Measurements from ENCODE around the gene UTP3.
"Not testable (repeated sequence)": the region's sequence is repeated elsewhere in the genome, so short reads cannot be mapped to it uniquely, and the experiment has no call there.

UTP3 gene

GRCh38 chr4:70687821-70688794 is at the start of gene UTP3:
UTP3 (plus strand) TSS chr4:70688532; CDS start chr4:70688678, 146 bp downstream.
- peak; percentile 100 for DNase-seq (ENCODE audit: low read depth, low spot score)
- peak; percentile 98 for TF ChIP-seq CTCF (IDR thresholded peaks at IDR 0.05; ENCODE audit: low read depth, low read length)
- H3K4me3 ChIP-seq (ENCODE audit: low read depth, low read length): peak within 1 kb of the TSS; percentile 92
- in situ Hi-C loops (cut with HindIII; ENCODE audit: low sequenced_read_pairs): no loop called here

GRCh38 chr4:70640192-70640591 is 48.1 kb upstream of the UTP3 start:
- DNase-seq (ENCODE audit: low read depth, low spot score): no peak
- in situ Hi-C loops (cut with HindIII; ENCODE audit: low sequenced_read_pairs): no loop called here
- no peak for TF ChIP-seq CTCF (IDR thresholded peaks at IDR 0.05; ENCODE audit: low read depth, low read length)
- no peak overlapping the region for H3K4me3 ChIP-seq (ENCODE audit: low read depth, low read length)

GRCh38 chr4:70650741-70651140 is 37.6 kb upstream of the UTP3 start:
- in situ Hi-C loops (cut with HindIII; ENCODE audit: low sequenced_read_pairs); H3K4me3 ChIP-seq (ENCODE audit: low read depth, low read length); DNase-seq (ENCODE audit: low read depth, low spot score): not testable (repeated sequence)

GRCh38 chr4:70651864-70652506 is 36.3 kb upstream of the UTP3 start:
- peak; percentile 52 for DNase-seq (ENCODE audit: low read depth, low spot score)
- no peak overlapping the region for H3K4me3 ChIP-seq (ENCODE audit: low read depth, low read length)
- in situ Hi-C loops (cut with HindIII; ENCODE audit: low sequenced_read_pairs): no loop called here
- TF ChIP-seq CTCF (IDR thresholded peaks at IDR 0.05; ENCODE audit: low read depth, low read length): peak; percentile 41

- in situ Hi-C loops (cut with HindIII; ENCODE audit: low sequenced_read_pairs): no loop called here
- TF ChIP-seq CTCF (IDR thresholded peaks at IDR 0.05; ENCODE audit: low read depth, low read length): no peak
- no peak for DNase-seq (ENCODE audit: low read depth, low spot score)
- no peak overlapping the region for H3K4me3 ChIP-seq (ENCODE audit: low read depth, low read length)
Observed at GRCh38 chr4:70654605-70655011, 33.7 kb upstream of the UTP3 start.

- DNase-seq (ENCODE audit: low read depth, low spot score): no peak
- no peak overlapping the region for H3K4me3 ChIP-seq (ENCODE audit: low read depth, low read length)
- in situ Hi-C loops (cut with HindIII; ENCODE audit: low sequenced_read_pairs): no loop called here
- TF ChIP-seq CTCF (IDR thresholded peaks at IDR 0.05; ENCODE audit: low read depth, low read length): no peak
Observed at GRCh38 chr4:70657326-70657725, 31.0 kb upstream of the UTP3 start.

GRCh38 chr4:70658418-70658817 is 29.9 kb upstream of the UTP3 start:
- H3K4me3 ChIP-seq (ENCODE audit: low read depth, low read length): no peak overlapping the region
- in situ Hi-C loops (cut with HindIII; ENCODE audit: low sequenced_read_pairs): no loop called here
- no peak for TF ChIP-seq CTCF (IDR thresholded peaks at IDR 0.05; ENCODE audit: low read depth, low read length)
- DNase-seq (ENCODE audit: low read depth, low spot score): no peak
